HCT116 (cell line): ENCODE measurements around the gene DOCK3. TPM values are rescaled to one million over a fixed set of nuclear protein-coding genes. Genes with fewer than 3 reads are reported as not detected.
A peak's percentile ranks its signal among the peaks of the same experiment; 100 is the strongest.

Experiments used
- EZH2 ChIP-seq: fragments of 200-600 bp; sonication (generic); IDR thresholded peaks from 2 replicates; pipeline ENCODE4 v1.6.1; 2017; ENCODE audit warnings: antibody characterized with exemption, mixed run types
- EZH2phosphoT487 ChIP-seq: fragments of 200-600 bp; IDR thresholded peaks from 2 replicates; pipeline ENCODE4 v1.6.1; 2018; ENCODE audit warnings: antibody characterized with exemption, borderline replicate concordance
- FOSL1 ChIP-seq: IDR thresholded peaks from 2 replicates; pipeline ENCODE4 v1.6.1; 2012; ENCODE audit warnings: low read depth
- JUND ChIP-seq: IDR thresholded peaks from 2 replicates; pipeline ENCODE4 v1.6.1; 2012
- POLR2A ChIP-seq: IDR thresholded peaks from 2 replicates; pipeline ENCODE4 v1.7.0; 2011; ENCODE audit warnings: borderline replicate concordance; ENCODE audit not compliant: insufficient read depth, insufficient read length; ENCODE audit errors: extremely low read depth
- POLR2AphosphoS5 ChIP-seq: IDR thresholded peaks from 2 replicates; pipeline ENCODE4 v1.6.1; 2011; ENCODE audit warnings: mild to moderate bottlenecking, low read depth, low read length, moderate library complexity
- ZNF274 ChIP-seq: fragments of 200-500 bp; sonication (Bioruptor generic); IDR thresholded peaks from 2 replicates; pipeline ENCODE4 v1.6.1; 2014; ENCODE audit warnings: mild to moderate bottlenecking, low read depth, low read length, inconsistent platforms
- total RNA-seq: library from RNA; stranded (reverse); gene quantifications from one replicate; pipeline ENCODE4 v1.2.1, GENCODE V29; 2021; ENCODE audit not compliant: unreplicated experiment
- TF ChIP-seq, protein P1 (sequence below), 3 experiments: fragments of 200-600 bp in 1 of 3; sonication (generic) in 1 of 3; IDR thresholded peaks in 2 of 3; conservative IDR thresholded peaks in 1 of 3; 2 replicates each; pipeline ENCODE4 v1.5.1; 2012 to 2017; ENCODE audit warnings: low read depth in 2 of 3, low read length in 2 of 3, antibody characterized with exemption in 1 of 3, borderline replicate concordance in 1 of 3, control low read depth in 1 of 3, mild to moderate bottlenecking in 1 of 3, mixed read lengths in 1 of 3, mixed run types in 1 of 3, moderate library complexity in 1 of 3; ENCODE audit not compliant: insufficient read depth in 1 of 3
- TF ChIP-seq, protein P2 (sequence below): IDR thresholded peaks from 2 replicates; pipeline ENCODE4 v1.6.1; 2012
- TF ChIP-seq, protein P3 (sequence below): IDR thresholded peaks from 2 replicates; pipeline ENCODE4 v1.6.1; 2012

Gene DOCK3
- total RNA-seq, 1 experiment from 2014 or later = 4.2 TPM

DNA sequence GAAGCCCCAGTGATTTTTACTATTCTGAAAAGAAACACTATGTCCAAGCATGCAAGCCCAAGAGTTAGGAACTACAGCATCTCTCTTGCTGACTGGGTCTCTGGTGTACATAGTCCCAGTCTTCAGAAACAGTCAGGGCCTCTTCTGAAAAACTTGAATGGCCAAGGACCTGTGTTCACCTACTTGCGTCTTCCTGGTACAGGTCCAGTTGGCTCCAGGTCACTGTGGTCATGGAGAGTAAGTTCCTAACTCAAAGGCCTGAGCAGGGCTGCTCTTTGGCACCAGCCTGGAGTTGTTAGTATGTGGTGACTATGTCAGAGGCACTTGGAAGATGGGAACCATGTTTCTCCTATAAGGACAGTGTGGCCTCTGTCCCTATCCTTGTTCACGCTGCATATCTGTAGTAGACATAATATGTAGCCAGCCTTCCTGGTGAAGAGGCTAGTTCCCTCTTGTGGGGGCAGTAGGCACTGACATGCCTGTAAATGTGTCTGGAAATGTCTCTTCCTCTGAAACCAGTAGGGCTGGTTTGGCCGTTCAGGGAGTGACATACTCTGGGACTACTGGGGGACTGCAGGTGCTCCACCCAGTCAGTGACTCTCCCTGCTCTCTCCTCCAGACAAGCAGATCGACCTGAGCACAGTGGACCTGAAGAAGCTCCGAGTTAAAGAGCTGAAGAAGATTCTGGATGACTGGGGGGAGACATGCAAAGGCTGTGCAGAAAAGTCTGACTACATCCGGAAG is 713.7 kb downstream of the DOCK3 start (continued):
- TF ChIP-seq, protein P1, sequence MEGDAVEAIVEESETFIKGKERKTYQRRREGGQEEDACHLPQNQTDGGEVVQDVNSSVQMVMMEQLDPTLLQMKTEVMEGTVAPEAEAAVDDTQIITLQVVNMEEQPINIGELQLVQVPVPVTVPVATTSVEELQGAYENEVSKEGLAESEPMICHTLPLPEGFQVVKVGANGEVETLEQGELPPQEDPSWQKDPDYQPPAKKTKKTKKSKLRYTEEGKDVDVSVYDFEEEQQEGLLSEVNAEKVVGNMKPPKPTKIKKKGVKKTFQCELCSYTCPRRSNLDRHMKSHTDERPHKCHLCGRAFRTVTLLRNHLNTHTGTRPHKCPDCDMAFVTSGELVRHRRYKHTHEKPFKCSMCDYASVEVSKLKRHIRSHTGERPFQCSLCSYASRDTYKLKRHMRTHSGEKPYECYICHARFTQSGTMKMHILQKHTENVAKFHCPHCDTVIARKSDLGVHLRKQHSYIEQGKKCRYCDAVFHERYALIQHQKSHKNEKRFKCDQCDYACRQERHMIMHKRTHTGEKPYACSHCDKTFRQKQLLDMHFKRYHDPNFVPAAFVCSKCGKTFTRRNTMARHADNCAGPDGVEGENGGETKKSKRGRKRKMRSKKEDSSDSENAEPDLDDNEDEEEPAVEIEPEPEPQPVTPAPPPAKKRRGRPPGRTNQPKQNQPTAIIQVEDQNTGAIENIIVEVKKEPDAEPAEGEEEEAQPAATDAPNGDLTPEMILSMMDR (IDR thresholded peaks at IDR 0.05 in 2 of 3, conservative IDR thresholded peaks at IDR 0.05 in 1 of 3; ENCODE audit: borderline replicate concordance in 1 of 3, insufficient read depth in 1 of 3, low read depth in 2 of 3, low read length in 2 of 3) = peak in 2 of 3 experiments; percentile 30 to 42; a peak in 3 of 6 replicates
- TF ChIP-seq JUND = no peak
- TF ChIP-seq POLR2A = no peak
- TF ChIP-seq EZH2 = no peak
- no peak for TF ChIP-seq FOSL1
- TF ChIP-seq, protein P2, sequence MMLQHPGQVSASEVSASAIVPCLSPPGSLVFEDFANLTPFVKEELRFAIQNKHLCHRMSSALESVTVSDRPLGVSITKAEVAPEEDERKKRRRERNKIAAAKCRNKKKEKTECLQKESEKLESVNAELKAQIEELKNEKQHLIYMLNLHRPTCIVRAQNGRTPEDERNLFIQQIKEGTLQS = no peak
- peak; percentile 21; the same call in 1 of the 2 replicates for TF ChIP-seq POLR2AphosphoS5
- TF ChIP-seq ZNF274 = no peak
- no peak for TF ChIP-seq EZH2phosphoT487
- TF ChIP-seq, protein P3, sequence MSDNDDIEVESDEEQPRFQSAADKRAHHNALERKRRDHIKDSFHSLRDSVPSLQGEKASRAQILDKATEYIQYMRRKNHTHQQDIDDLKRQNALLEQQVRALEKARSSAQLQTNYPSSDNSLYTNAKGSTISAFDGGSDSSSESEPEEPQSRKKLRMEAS = no peak
- TF ChIP-seq, all 23 proteins: peak for 2
